ENCODE measurements around the gene RPA1.

- TF ChIP-seq, protein P1, sequence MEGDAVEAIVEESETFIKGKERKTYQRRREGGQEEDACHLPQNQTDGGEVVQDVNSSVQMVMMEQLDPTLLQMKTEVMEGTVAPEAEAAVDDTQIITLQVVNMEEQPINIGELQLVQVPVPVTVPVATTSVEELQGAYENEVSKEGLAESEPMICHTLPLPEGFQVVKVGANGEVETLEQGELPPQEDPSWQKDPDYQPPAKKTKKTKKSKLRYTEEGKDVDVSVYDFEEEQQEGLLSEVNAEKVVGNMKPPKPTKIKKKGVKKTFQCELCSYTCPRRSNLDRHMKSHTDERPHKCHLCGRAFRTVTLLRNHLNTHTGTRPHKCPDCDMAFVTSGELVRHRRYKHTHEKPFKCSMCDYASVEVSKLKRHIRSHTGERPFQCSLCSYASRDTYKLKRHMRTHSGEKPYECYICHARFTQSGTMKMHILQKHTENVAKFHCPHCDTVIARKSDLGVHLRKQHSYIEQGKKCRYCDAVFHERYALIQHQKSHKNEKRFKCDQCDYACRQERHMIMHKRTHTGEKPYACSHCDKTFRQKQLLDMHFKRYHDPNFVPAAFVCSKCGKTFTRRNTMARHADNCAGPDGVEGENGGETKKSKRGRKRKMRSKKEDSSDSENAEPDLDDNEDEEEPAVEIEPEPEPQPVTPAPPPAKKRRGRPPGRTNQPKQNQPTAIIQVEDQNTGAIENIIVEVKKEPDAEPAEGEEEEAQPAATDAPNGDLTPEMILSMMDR (IDR thresholded peaks at IDR 0.05), result no peak
- no peak for TF ChIP-seq POLR2A (IDR thresholded peaks at IDR 0.05)
Observed at GRCh38 chr17:1947229-1947742, 117.5 kb downstream of the RPA1 start.
